NCI-H2029 (cell line): Measurements from ENCODE around the gene DRAP1.

ENCODE experiments used
- DNase-seq: peaks from one replicate; lab custom pipeline; 2025; lab: John Stamatoyannopoulos, UW

Gene DRAP1

GRCh38 chr11:65903715-65904114, 15.5 kb upstream of the DRAP1 start:
- DNase-seq = no peak

GRCh38 chr11:65906602-65907001, 12.6 kb upstream of the DRAP1 start:
- no peak for DNase-seq

- no peak for DNase-seq
Measured at GRCh38 chr11:65907878-65908277, 11.3 kb upstream of the DRAP1 start.

GRCh38 chr11:65911682-65912568, 7.3 kb upstream of the DRAP1 start:
- DNase-seq = peak; percentile 40

- DNase-seq = no peak
Measured at GRCh38 chr11:65912845-65913244, 6.4 kb upstream of the DRAP1 start.

- DNase-seq = no peak
Measured at GRCh38 chr11:65915101-65915820, 4.0 kb upstream of the DRAP1 start.

- DNase-seq = no peak
Measured at GRCh38 chr11:65915821-65916251, 3.4 kb upstream of the DRAP1 start.

GRCh38 chr11:65916391-65916790, 2.8 kb upstream of the DRAP1 start:
- DNase-seq = no peak

GRCh38 chr11:65917077-65917433, 2.2 kb upstream of the DRAP1 start:
- no peak for DNase-seq

- no peak for DNase-seq
Measured at GRCh38 chr11:65917434-65918210, 1.6 kb upstream of the DRAP1 start.

GRCh38 chr11:65918211-65919140, 750 bp upstream of the DRAP1 start, which contains the start of gene C11orf68:
C11orf68 (minus strand) TSS chr11:65919062; CDS start chr11:65919031, 31 bp downstream.
- DNase-seq = peak; percentile 15

- no peak for DNase-seq
Measured at GRCh38 chr11:65919573-65920371, 546 bp downstream of the DRAP1 start.

- DNase-seq = no peak
Measured at GRCh38 chr11:65920372-65920802, 1.2 kb downstream of the DRAP1 start.

GRCh38 chr11:65921033-65921555, 1.9 kb downstream of the DRAP1 start:
- DNase-seq = no peak

GRCh38 chr11:65921876-65922275, 2.6 kb downstream of the DRAP1 start:
- no peak for DNase-seq

- DNase-seq = no peak
Measured at GRCh38 chr11:65922565-65922964, 3.3 kb downstream of the DRAP1 start.

GRCh38 chr11:65925397-65925796, 6.2 kb downstream of the DRAP1 start:
- DNase-seq = no peak

- DNase-seq = no peak
Measured at GRCh38 chr11:65927904-65928397, 8.7 kb downstream of the DRAP1 start.

- DNase-seq = no peak
Measured at GRCh38 chr11:65928667-65929066, 9.4 kb downstream of the DRAP1 start.
